HUES64 (cell line): Measurements from ENCODE around the gene PRKAG2.
A peak's percentile ranks its signal among the peaks of the same experiment; 100 is the strongest.

Source experiments
- H3K27ac ChIP-seq: 2 replicates; pipeline ENCODE4 v1.7.0; 2013; ENCODE audit warnings: low read depth, low read length, inconsistent platforms
- H3K27me3 ChIP-seq: 2 replicates; pipeline ENCODE4 v1.6.1; 2013; ENCODE audit warnings: mild to moderate bottlenecking, low read length; ENCODE audit not compliant: insufficient read depth
- H3K36me3 ChIP-seq: 2 replicates; pipeline ENCODE4 v1.6.1; 2013; ENCODE audit warnings: mild to moderate bottlenecking, low read length; ENCODE audit not compliant: insufficient read depth
- H3K4me1 ChIP-seq: 2 replicates; pipeline ENCODE4 v1.6.1; 2013; ENCODE audit warnings: mild to moderate bottlenecking, low read length, moderate library complexity; ENCODE audit not compliant: insufficient read depth
- H3K4me3 ChIP-seq: 2 replicates; pipeline ENCODE4 v1.5.1; 2013; ENCODE audit warnings: mild to moderate bottlenecking, low read length, moderate library complexity
- H3K9ac ChIP-seq: 2 replicates; pipeline ENCODE4 v1.6.1; 2013; ENCODE audit warnings: mild to moderate bottlenecking, low read depth, low read length
- H3K9me3 ChIP-seq: 2 replicates; pipeline ENCODE4 v1.6.1; 2013; ENCODE audit warnings: low read depth, low read length; ENCODE audit not compliant: insufficient read depth
- WGBS: fragments of 150-250, 120-280 bp; methylation state at CpG from one replicate; pipeline ENCODE4 v1.1.7; 2013; ENCODE audit warnings: missing lambda C conversion rate; 5-methylcytosine and 5-hydroxymethylcytosine counted together

PRKAG2 gene

DNA sequence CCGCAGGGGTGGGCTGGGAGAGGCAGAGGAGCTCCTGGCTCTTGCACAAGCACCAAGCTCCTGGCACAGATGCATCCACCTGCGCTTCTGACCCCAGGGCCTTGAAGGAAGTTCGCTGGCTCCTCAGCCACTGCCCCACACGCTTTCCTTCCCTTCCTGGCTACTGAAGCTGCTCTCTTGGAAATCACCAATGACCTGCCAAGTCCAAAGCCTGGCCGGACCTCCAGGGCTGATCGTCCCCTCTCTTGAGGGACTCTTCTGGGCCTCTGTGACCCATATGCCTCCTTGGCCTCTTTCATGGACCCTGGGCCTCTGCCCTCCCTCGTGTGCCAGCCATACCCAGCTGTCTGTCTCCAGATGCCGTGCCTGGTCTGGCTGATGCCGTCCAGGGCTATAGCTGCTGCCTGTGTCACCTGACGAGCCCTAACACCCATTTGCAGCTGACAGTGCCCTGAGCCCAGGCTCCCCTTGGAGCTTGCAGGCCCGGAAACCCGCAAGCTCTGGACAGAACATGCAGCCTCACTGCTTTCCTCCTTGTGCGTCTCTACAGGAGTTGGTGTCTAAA is 113.4 kb downstream of the PRKAG2 start:
- 92% methylated on average over 13 of the region's 13 CpGs for WGBS
- Histone ChIP-seq H3K36me3 (no peaks in the 10 kb centered on the region), H3K4me3 (no peak overlapping the region), H3K4me1 (no peaks in the 10 kb centered on the region), H3K9me3 (no peaks in the 10 kb centered on the region), H3K9ac (no peak overlapping the region), H3K27ac (no peak overlapping the region), H3K27me3 (peaks cover 7% of the 10 kb centered on the region; the same call in 1 of the 2 replicates)

DNA sequence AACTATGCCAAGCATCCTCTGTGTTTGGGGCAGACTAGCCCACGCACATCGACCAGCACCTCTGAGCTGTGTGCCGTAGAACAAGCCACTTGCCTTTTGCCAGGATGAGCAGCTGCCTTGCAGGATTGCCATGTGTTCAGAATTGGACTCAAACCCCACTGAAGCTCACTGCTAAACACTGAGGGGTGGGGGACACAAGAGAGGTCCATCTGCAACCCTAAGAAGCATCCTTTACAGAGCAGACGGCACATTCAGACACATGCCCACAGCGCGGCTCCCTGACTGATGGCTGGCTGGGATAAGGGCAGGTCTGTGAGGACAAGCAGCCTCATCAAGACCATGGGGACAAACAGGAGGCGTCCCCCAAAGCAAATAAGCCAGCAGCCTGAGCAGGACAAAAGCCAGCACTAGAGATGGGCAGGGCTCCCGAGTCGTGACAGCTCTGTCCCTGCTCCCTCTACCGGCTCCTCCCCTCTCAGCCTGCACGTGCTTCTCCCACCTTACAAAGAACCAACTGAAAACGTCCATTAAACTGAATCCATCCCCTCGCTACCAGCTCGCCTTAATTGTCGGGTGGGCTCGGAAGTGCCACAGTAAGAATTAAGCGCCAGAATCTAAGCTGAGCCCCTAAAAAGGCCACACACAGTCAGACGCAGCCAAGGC is 114.2 kb downstream of the PRKAG2 start:
- no peak overlapping the region for H3K4me3 ChIP-seq
- no peak overlapping the region for H3K9ac ChIP-seq
- H3K36me3 ChIP-seq: no peaks in the 10 kb centered on the region
- H3K27ac ChIP-seq: no peak overlapping the region
- peaks cover 7% of the 10 kb centered on the region; the same call in 1 of the 2 replicates for H3K27me3 ChIP-seq
- H3K9me3 ChIP-seq: no peaks in the 10 kb centered on the region
- no peaks in the 10 kb centered on the region for H3K4me1 ChIP-seq
- WGBS: 72% methylated on average over 18 of the region's 18 CpGs

DNA sequence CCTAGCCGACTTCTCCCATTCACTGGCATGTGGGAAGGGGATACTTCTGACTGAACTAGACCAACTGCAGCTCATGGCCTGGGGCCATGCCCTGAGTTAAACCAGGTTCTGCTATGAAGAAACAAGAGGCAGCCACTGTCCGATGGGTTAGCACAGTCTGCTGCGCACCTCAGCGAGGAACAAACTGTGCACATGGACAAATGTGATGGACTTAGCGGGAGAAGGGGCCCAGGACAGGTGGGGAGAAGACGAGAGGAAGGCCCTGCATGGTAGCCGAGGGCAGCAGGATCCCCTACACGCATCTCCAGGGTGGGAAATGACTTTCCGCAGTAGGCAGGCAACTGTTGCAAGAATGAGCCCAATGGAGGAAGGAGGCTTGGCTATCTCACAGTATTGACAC is 115.0 kb downstream of the PRKAG2 start:
- WGBS: 93% methylated on average over 9 of the region's 9 CpGs

GRCh38 chr7:151761231-151761630 is 115.7 kb downstream of the PRKAG2 start:
- H3K4me1 ChIP-seq: peaks cover 10% of the 10 kb centered on the region; the same call in 1 of the 2 replicates
- H3K4me3 ChIP-seq: no peak overlapping the region
- peaks cover 7% of the 10 kb centered on the region; the same call in 1 of the 2 replicates for H3K27me3 ChIP-seq
- no peaks in the 10 kb centered on the region for H3K9me3 ChIP-seq
- H3K36me3 ChIP-seq: no peaks in the 10 kb centered on the region
- H3K9ac ChIP-seq: no peak overlapping the region
- no peak overlapping the region for H3K27ac ChIP-seq
- 92% methylated on average over 2 of the region's 3 CpGs for WGBS

More for the DNA sequence above, 115.0 kb downstream of the PRKAG2 start:
- Histone ChIP-seq H3K4me3 (no peak overlapping the region), H3K9ac (no peak overlapping the region), H3K27me3 (peaks cover 7% of the 10 kb centered on the region; the same call in 1 of the 2 replicates), H3K9me3 (no peaks in the 10 kb centered on the region), H3K27ac (no peak overlapping the region), H3K4me1 (peaks cover 7% of the 10 kb centered on the region; the same call in 1 of the 2 replicates), H3K36me3 (no peaks in the 10 kb centered on the region)

DNA sequence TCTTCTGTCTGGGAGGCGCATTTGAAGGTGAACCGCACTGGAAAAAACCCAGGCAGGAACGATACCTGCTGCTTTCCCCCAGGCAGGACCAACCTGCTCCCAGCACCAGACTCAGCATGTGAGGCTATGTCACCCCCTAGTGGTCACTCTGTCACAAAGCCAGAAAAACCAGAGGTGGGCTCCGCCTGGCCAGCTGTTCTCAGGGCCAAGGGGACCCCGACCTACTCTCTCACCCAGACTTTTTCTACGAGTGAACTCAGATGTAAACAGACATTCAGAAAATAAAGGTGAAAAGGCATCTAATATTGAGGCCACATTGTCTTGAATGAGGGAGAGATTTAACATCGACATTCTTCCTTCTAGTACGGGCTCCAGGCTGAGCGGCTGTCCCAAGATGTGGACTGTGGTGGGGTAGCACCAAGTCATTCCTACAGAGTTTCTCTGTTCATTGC is 117.3 kb downstream of the PRKAG2 start:
- Histone ChIP-seq H3K27me3 (peaks cover 7% of the 10 kb centered on the region; the same call in 1 of the 2 replicates), H3K4me1 (peaks cover 10% of the 10 kb centered on the region; the same call in 1 of the 2 replicates)

DNA sequence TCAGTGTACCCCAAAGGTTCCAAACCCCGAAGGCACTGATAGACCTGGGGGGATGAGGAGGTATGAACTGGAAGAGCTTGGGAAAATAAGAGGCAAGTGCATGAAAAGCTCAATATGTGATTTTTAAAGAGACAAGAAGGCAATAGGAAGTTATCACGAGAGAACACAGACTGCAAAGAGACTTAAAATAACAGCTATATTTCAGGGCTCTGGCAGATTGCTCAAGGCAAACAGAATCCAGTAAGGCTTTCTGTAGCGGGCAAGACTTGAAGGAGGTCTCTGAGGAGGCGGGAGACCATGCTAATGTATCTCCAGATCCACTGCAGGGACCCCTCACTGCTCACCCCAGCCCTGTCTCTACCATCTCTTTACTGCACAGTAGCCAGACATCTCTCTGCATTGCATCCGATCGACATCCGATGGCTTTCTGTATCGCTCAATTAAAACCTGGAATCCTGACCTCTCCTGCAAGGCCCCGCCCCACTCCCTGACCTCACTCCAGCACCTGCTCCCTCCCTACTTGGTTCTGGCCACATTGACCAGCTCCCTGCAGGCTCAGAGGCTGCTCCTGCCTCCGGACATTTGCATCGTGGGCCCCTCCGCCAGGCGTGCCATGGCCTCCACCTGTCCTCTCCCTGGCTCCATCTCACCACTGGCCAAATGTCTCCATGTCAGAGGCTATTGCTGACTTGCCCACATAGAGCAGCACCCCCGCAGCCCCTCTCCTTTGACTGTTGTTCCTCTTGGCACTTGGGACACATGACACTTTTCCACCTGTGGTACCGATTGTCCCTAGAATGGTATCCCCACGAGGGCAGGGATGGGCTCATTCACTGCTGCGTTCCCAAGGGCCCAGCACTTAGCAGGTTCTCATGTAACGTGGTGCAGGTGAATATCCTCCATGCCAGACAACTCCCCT is 118.0 kb downstream of the PRKAG2 start:
- 87% methylated on average over 18 of the region's 18 CpGs for WGBS
- peaks cover 12% of the 10 kb centered on the region; the same call in 1 of the 2 replicates for H3K4me1 ChIP-seq
- H3K9ac ChIP-seq: no peak overlapping the region
- H3K27ac ChIP-seq: no peak overlapping the region
- peaks cover 7% of the 10 kb centered on the region; the same call in 1 of the 2 replicates for H3K27me3 ChIP-seq
- H3K4me3 ChIP-seq: no peak overlapping the region
- H3K9me3 ChIP-seq: no peaks in the 10 kb centered on the region
- H3K36me3 ChIP-seq: no peaks in the 10 kb centered on the region

More for the DNA sequence above, 117.3 kb downstream of the PRKAG2 start:
- Histone ChIP-seq H3K27ac (no peak overlapping the region), H3K9ac (no peak overlapping the region), H3K4me3 (no peak overlapping the region), H3K9me3 (no peaks in the 10 kb centered on the region), H3K36me3 (no peaks in the 10 kb centered on the region)
- 65% methylated on average over 9 of the region's 9 CpGs for WGBS

DNA sequence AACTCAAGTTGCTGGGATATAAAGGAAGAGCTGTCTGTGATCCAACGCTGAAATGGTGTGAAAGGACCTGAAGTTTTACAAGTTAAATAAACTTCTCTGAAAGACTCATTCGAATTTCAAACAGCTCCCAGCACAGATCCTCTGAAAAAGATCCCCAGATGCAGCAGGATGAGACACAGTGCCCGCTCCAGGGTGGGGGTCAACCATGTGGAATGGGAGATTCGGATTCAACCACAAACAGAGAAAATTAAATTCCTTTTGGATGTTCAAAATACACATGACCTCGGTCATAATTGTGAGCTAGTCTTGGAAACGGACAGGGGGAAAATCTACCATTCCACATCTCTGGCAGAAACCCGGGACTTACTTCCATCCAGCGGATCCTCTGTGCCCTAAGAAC is 119.6 kb downstream of the PRKAG2 start:
- Histone ChIP-seq H3K4me1 (peaks cover 12% of the 10 kb centered on the region; the same call in 1 of the 2 replicates), H3K36me3 (no peaks in the 10 kb centered on the region), H3K9me3 (no peaks in the 10 kb centered on the region), H3K27ac (no peak overlapping the region), H3K9ac (0 out of 2 replicates have a peak overlapping the region, but pooled peaks have one; percentile 6), H3K27me3 (no peaks in the 10 kb centered on the region), H3K4me3 (no peak overlapping the region)
- 77% methylated on average over 8 of the region's 8 CpGs for WGBS

DNA sequence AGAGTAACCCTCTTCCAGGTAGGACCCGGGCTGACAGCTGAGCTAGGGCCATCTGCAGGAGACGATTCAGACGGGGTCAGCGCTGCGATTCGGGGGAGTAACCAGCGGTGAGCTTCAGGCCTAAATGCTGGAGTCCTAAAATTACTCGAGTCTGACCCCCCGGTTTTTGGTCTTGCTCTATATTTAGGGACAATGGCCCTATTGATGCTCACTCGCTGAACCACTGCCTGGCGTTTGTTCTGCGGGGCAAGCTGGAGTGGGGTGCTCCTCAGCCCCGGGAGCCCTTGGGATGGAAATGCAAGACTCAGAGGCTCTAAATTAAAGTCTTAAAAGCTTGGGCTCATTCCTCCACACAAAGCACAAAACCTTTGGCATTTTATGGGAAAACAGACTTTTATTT is 120.0 kb downstream of the PRKAG2 start:
- Histone ChIP-seq H3K9ac (0 out of 2 replicates have a peak overlapping the region, but pooled peaks have one; percentile 6), H3K36me3 (no peaks in the 10 kb centered on the region), H3K27ac (no peak overlapping the region), H3K27me3 (no peaks in the 10 kb centered on the region), H3K4me3 (no peak overlapping the region), H3K4me1 (peaks cover 12% of the 10 kb centered on the region; the same call in 1 of the 2 replicates), H3K9me3 (no peaks in the 10 kb centered on the region)
- WGBS: 75% methylated on average over 13 of the region's 13 CpGs

DNA sequence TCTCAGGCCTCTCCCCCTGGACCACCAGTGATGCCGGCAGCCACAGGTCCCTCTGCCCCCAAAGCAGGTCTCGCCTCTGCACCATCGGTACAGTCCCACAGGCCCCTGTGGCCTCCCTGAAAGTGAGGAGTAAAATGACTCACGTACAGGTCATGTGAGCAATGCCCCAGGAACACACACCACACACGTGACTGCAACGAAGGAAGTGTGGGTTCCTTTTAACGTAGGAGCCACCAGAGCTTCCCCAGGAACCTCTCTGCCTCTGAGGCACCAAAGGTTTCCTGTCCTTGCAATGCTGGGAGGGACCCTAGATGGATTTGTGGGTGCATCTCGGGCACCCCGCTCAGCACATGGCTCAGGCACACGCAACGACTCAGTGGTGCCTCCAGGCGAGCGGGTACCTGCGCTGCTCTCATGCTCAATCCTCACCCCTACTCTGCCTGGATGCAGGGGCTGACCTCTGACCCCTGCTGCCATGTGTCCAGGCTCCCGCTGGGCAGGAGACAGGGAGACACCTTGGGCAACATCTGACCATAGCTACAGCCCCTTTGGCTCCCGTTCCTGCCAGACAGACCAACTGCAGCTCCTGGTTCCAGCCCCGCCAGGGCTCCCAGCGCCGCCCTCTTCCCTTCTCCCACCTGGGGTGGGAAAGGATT is 120.7 kb downstream of the PRKAG2 start:
- Histone ChIP-seq H3K4me1 (peaks cover 12% of the 10 kb centered on the region; the same call in 1 of the 2 replicates), H3K27ac (no peak overlapping the region), H3K9me3 (no peaks in the 10 kb centered on the region), H3K9ac (no peak overlapping the region), H3K36me3 (no peaks in the 10 kb centered on the region), H3K4me3 (no peak overlapping the region), H3K27me3 (no peaks in the 10 kb centered on the region)
- WGBS: 90% methylated on average over 19 of the region's 19 CpGs

DNA sequence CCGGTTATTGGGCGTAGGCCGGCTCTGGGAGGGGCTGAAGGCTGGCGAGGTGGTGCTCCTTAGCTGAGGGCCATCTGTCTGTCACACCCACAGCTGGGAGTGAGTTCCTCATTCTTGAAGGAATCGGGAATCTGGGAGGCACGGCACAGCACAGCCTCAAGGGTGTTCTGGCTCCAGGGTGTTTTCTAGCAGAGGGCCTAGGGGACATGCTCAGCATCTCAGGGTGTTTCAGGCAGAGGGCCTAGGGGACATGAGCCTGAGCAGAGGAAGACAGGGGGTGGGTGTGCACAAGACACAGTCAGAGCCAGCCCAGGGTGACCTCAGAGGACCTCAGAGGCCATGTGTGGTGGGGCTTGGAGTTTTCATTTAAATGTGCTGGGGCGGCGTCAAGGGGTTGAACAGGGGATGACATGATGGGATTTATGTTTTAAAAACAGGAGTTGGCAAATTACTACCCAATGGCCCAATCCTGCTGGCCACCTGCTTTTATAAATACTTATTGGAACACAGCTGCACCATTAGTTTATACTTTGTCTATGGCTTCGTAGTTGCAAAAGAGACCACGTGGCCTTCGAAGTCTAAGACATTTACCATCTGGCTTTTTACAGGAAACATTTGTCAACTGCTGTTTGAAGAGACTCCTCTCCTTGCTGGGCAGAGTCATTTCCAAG is 121.6 kb downstream of the PRKAG2 start:
- no peak overlapping the region for H3K4me3 ChIP-seq
- no peak overlapping the region for H3K9ac ChIP-seq
- H3K4me1 ChIP-seq: peaks cover 12% of the 10 kb centered on the region; the same call in 1 of the 2 replicates
- no peaks in the 10 kb centered on the region for H3K9me3 ChIP-seq
- no peaks in the 10 kb centered on the region for H3K36me3 ChIP-seq
- 86% methylated on average over 11 of the region's 11 CpGs for WGBS
- H3K27me3 ChIP-seq: no peaks in the 10 kb centered on the region
- H3K27ac ChIP-seq: no peak overlapping the region; the same call in 1 of the 2 replicates
